Measurements from ENCODE around the gene DSE.

Gene DSE

DNA sequence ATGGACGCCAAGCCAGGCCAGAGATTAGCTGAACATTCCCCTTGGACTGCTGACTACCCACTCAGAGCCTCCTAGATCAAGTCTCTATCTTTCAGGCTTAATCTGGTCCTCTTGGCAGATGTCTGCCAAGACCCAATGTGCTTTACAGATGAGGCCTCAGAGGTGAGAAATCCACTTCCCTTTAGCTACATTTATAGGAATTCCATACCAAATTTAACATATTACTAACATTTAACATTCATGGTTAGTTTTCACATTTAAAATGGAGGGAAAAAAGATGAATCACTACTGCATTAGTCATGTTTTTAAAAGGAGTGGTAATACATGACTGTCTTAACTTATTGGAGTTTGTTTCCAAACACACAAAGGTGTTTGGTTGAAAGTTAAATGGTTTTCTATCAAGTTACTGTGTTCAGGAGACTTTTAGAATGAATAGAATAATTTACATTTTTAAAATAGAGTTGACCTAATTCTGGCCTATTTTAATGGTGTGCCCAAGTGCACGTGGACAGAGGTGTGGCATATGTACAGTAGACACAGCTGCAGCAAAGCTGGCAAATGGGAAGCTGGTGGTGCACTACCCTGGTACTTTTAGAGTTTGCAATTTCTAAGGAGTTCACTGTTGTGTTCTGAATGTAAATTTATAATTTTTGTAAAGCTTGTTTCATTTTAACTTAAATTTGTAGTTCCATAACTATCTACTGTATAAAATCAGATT lies 48.5 kb downstream of the DSE start:
- peak; percentile 29 for DNase-seq

- DNase-seq: no peak
Observed at GRCh38 chr6:116420341-116420740, 49.6 kb downstream of the DSE start.

- no peak for DNase-seq
Observed at GRCh38 chr6:116422238-116422637, 51.5 kb downstream of the DSE start.

- DNase-seq: no peak
Observed at GRCh38 chr6:116424001-116424400, 53.3 kb downstream of the DSE start.

- DNase-seq: no peak
Observed at GRCh38 chr6:116426551-116426950, 55.8 kb downstream of the DSE start.

DNA sequence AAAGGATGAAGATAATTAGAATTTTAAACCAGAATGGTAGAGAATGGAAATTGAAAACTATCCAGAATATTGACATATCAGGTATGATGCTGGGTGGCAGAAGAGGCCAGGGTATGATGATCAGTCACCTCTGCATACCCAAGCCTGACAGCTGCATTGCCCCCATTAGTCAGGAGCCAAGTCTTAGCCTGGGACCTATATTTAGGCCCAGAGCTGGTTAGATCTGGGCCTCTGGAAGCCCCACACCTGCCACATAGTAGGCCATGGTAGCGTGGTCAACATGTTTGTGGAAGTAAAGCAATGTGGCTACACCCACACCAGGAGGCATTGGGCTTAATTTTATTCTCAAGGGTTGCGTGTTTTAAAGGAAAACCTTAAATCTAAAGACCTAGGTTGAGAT lies 58.4 kb downstream of the DSE start:
- no peak for DNase-seq

GRCh38 chr6:116430860-116431259 lies 60.1 kb downstream of the DSE start:
- no peak for DNase-seq

- no peak for DNase-seq
Observed at GRCh38 chr6:116431964-116432595, 61.3 kb downstream of the DSE start.

GRCh38 chr6:116433206-116433712 lies 62.5 kb downstream of the DSE start:
- DNase-seq: no peak

DNA sequence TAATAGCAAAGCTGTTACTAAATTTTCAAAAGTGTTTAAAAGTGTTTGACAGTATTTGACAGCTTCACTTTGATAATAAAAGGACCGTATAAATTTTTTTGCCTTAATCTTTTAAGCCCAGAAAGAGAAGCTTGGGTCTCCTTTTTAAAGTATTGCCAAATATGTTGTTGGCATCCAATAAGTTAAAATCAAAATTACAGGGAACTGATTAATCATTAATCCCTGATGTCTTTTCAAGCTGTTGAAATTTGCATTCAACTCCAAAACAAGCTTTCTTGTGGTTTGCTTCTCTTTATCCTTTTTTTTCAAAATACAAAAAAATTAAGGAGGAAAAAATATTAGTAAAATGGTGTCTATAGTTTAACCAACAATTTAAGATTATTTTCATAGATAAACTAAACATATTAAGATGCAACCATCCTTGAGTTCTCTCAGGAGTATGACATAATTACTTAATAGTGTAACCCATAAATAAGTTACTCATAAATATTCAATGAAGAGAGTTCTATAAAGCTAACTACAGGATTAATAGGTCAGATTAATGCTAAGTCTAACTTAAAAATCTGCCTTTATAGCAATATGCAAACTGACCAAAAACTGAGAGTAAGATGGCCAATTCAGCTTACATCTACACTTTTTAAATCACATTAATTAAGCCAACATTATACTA lies 63.4 kb downstream of the DSE start:
- DNase-seq: no peak

DNA sequence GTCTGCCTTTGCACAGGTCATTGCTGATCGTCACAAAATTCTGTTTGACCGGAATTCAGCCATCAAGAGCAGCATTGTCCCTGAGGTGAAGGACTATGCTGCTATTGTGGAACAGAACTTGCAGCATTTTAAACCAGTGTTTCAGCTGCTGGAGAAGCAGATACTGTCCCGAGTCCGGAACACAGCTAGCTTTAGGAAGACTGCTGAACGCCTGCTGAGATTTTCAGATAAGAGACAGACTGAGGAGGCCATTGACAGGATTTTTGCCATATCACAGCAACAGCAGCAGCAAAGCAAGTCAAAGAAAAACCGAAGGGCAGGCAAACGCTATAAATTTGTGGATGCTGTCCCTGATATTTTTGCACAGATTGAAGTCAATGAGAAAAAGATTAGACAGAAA lies 65.8 kb downstream of the DSE start:
- DNase-seq: no peak

GRCh38 chr6:116437656-116438055 lies 66.9 kb downstream of the DSE start:
- DNase-seq: no peak

GRCh38 chr6:116438590-116439448 lies 68.1 kb downstream of the DSE start:
- DNase-seq: peak; percentile 56

GRCh38 chr6:116439522-116440051 lies 68.8 kb downstream of the DSE start:
- DNase-seq: peak; percentile 47

DNA sequence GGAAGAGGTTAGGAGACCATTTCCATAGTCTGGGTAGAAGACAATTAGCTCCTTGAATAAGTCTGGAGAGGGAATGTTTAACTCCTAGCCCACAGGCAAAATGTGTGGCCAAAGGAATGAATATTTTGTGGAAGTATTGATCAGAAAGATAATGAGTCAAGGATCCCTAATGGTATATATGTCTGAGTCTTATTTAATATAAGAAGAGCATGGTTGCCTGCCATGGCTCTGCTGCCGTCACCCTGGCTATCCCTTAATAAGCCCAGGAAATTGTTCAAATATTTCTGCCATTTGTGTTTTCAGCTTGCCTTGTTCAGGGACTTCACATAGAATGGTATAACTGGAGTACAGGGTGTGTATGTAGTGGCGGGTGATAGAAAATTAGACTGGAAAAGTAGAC lies 72.4 kb downstream of the DSE start:
- DNase-seq: no peak

- DNase-seq: peak; percentile 28
Observed at GRCh38 chr6:116444092-116444491, 73.3 kb downstream of the DSE start.

DNA sequence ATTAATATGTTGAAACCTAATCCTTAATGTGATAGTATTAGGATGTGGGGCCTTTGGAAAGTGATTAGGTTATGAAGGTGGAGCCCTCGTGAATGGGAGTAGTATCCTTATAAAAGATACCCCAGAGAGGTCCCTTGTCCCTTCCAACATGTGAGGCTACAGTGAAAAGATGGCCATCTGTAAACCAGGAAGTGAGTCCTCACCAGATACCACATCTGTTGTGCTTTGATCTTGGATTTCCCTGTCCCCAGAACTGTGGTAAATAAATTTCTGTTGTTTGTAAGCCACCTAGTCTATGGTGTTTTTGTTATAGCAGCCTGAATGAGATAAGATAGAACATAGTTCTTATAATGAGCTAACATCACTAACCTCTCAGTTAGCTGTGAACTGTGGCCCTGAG lies 73.8 kb downstream of the DSE start:
- DNase-seq: no peak

- DNase-seq: no peak
Observed at GRCh38 chr6:116445102-116445501, 74.4 kb downstream of the DSE start.

GRCh38 chr6:116446399-116446798 lies 75.7 kb downstream of the DSE start:
- no peak for DNase-seq

DNA sequence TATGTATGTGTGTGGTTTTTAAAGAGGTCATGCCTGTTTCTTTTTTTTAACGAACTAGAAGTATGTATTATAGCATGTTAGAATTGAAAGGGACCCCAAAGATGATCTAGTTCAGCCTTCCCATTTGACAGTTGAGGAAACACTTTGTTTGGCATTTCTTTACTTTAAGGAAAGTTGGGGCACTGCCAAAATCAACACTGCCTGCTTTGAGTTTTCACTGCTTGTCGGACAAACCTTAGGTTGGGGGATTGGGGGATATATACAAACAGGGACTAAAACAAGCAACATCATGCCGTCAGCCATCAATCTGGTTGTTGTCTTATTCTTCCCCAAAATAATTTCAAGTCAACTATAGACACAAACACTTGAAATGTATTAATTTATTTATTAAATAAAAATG lies 76.3 kb downstream of the DSE start:
- peak; percentile 55 for DNase-seq

DNA sequence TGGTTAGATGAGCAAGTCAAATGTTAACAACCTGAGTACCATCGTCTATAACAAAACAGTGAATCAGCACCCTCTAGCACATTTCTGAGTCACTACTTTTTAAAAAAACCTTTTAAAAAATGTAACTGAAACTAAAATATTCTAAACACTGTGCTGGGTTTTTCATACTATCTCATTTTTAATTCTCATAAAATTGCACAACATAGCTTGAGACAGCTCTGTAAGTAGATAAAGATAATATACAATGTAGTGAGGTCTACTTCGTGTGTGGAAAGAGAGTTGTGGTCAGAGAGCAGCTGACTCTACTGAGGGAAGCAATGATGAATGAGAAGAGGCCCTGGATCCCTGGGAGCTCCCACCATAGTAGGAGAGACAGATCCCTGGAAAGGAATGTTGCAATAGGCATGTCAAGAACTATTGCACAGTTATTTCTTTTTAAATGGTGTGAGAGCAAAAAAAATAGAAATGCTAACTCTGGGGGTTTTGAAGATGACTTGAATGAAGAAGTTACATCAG lies 76.8 kb downstream of the DSE start:
- DNase-seq: peak; percentile 93

DNA sequence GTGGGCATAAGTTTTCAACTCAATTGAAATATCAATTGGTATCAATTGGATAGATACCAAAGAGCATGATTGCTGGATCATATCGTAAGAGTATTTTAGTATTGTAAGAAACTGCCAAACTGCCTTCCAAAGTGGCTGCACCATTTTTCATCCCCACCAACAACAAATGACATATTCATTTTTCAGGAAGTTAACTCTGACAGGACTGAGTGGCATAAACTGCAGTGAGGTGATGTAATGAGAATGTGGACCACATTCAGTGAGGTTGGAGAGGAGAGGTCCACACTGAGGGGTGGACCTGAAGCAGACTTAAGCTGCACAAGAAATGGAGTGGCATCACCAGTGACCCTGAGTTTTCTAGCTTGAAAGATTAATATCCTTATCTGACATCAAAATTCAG lies 78.8 kb downstream of the DSE start:
- no peak for DNase-seq
